ENCODE data around the gene KLRB1. TPM values are rescaled to one million over a fixed set of nuclear protein-coding genes. Genes with fewer than 3 reads are reported as not detected.
"Not testable (repeated sequence)": the region's sequence is repeated elsewhere in the genome, so short reads cannot be mapped to it uniquely, and the experiment has no call there.

KLRB1 gene
- total and polyA plus RNA-seq, 7 experiments from 2014 or later: 0.43 to 33.7 (median 2.1) TPM

- Histone ChIP-seq H3K4me3 (ENCODE audit: low read length) (no peak overlapping the region), H3K9me3 (ENCODE audit: control insufficient read depth in 2 of 3, low read length in 3 of 3) (no peaks in the 10 kb centered on the region), H3K27me3 (ENCODE audit: control insufficient read depth in 2 of 2, insufficient read depth in 2 of 2, low read length in 2 of 2) (no peaks in the 10 kb centered on the region), H3K36me3 (ENCODE audit: control insufficient read depth in 2 of 3, insufficient read depth in 3 of 3, low read length in 3 of 3) (no peaks in the 10 kb centered on the region), H3K27ac (ENCODE audit: low read depth, low read length) (no peak overlapping the region), H3K4me1 (ENCODE audit: control insufficient read depth in 2 of 2, insufficient read depth in 2 of 2, low read length in 2 of 2) (no peaks in the 10 kb centered on the region)
- peaks cover 0 to 4% (median 0%) of the 10 kb centered on the region in 11 donors for H3K9me3 Mint-ChIP-seq
- peaks cover 4 to 35% (median 13%) of the 10 kb centered on the region in 7 donors for H3K4me1 Mint-ChIP-seq
- DNase-seq (no peak), ATAC-seq (peak; percentile 38)
- POLR2A ChIA-PET: no interaction called here
- peaks cover 0 to 13% (median 0%) of the 10 kb centered on the region in 5 donors for H3K27me3 Mint-ChIP-seq
- H3K36me3 Mint-ChIP-seq: peaks cover 0 to 10% (median 4%) of the 10 kb centered on the region in 5 donors
- peak overlapping the region in 1 of 10 donors; percentile 59 for H3K4me3 Mint-ChIP-seq
- CTCF ChIA-PET: no interaction called here
- no peak overlapping the region for H3K27ac Mint-ChIP-seq
- intact Hi-C loops (cut with micrococcal nuclease): no loop called here
These were observed 3.4 kb downstream of the KLRB1 start for GRCh38 chr12:9604287-9604686.

- H3K9me3 ChIP-seq (ENCODE audit: control insufficient read depth in 2 of 3, low read length in 3 of 3); intact Hi-C loops (cut with micrococcal nuclease); H3K9me3 Mint-ChIP-seq; H3K4me3 ChIP-seq (ENCODE audit: low read length); H3K36me3 Mint-ChIP-seq; H3K36me3 ChIP-seq (ENCODE audit: control insufficient read depth in 2 of 3, insufficient read depth in 3 of 3, low read length in 3 of 3); CTCF ChIA-PET; H3K27ac Mint-ChIP-seq; H3K27ac ChIP-seq (ENCODE audit: low read depth, low read length); H3K4me1 ChIP-seq (ENCODE audit: control insufficient read depth in 2 of 2, insufficient read depth in 2 of 2, low read length in 2 of 2); H3K27me3 ChIP-seq (ENCODE audit: control insufficient read depth in 2 of 2, insufficient read depth in 2 of 2, low read length in 2 of 2); ATAC-seq; DNase-seq; H3K4me3 Mint-ChIP-seq; POLR2A ChIA-PET: not testable (repeated sequence)
- Mint-ChIP-seq H3K27me3 (peaks cover 0 to 22% (median 0%) of the 10 kb centered on the region in 5 donors), H3K4me1 (peaks cover 0 to 15% (median 0%) of the 10 kb centered on the region in 7 donors)
These were observed 7.3 kb downstream of the KLRB1 start for GRCh38 chr12:9600426-9600825.

- no peaks in the 10 kb centered on the region for H3K36me3 ChIP-seq (ENCODE audit: control insufficient read depth in 2 of 3, insufficient read depth in 3 of 3, low read length in 3 of 3)
- intact Hi-C loops (cut with micrococcal nuclease): no loop called here
- H3K4me1 Mint-ChIP-seq: peaks cover 0 to 12% (median 0%) of the 10 kb centered on the region in 7 donors
- no peaks in the 10 kb centered on the region for H3K9me3 Mint-ChIP-seq
- H3K9me3 ChIP-seq (ENCODE audit: control insufficient read depth in 2 of 3, low read length in 3 of 3): no peaks in the 10 kb centered on the region
- DNase-seq (no peak), ATAC-seq (no peak)
- H3K27me3 ChIP-seq (ENCODE audit: control insufficient read depth in 2 of 2, insufficient read depth in 2 of 2, low read length in 2 of 2): no peaks in the 10 kb centered on the region
- no peak overlapping the region for H3K27ac Mint-ChIP-seq
- no peaks in the 10 kb centered on the region for H3K4me1 ChIP-seq (ENCODE audit: control insufficient read depth in 2 of 2, insufficient read depth in 2 of 2, low read length in 2 of 2)
- ChIA-PET POLR2A (no interaction called here), CTCF (no interaction called here)
- H3K36me3 Mint-ChIP-seq: peaks cover 0 to 4% (median 0%) of the 10 kb centered on the region in 5 donors
- no peak overlapping the region for H3K4me3 ChIP-seq (ENCODE audit: low read length)
- H3K27me3 Mint-ChIP-seq: peaks cover 0 to 37% (median 0%) of the 10 kb centered on the region in 5 donors
- H3K27ac ChIP-seq (ENCODE audit: low read depth, low read length): no peak overlapping the region
- no peak overlapping the region for H3K4me3 Mint-ChIP-seq
These were observed 9.4 kb downstream of the KLRB1 start for GRCh38 chr12:9598363-9598762.

GRCh38 chr12:9597365-9597764 is 10.4 kb downstream of the KLRB1 start:
- Mint-ChIP-seq H3K4me3 (no peak overlapping the region), H3K36me3 (peaks cover 0 to 4% (median 0%) of the 10 kb centered on the region in 5 donors), H3K27ac (no peak overlapping the region), H3K27me3 (peaks cover 0 to 42% (median 0%) of the 10 kb centered on the region in 5 donors), H3K4me1 (peaks cover 0 to 12% (median 0%) of the 10 kb centered on the region in 7 donors), H3K9me3 (no peaks in the 10 kb centered on the region)
- no peak for ATAC-seq
- DNase-seq: no peak
- ChIA-PET CTCF (interaction anchor here (0.5 to 0.9 kb wide), 2 partner anchors 51 to 560 kb away, joined by 3 read pairs; no protein-coding TSS in a partner anchor), POLR2A (no interaction called here)
- no peak overlapping the region for H3K27ac ChIP-seq (ENCODE audit: low read depth, low read length)
- no peaks in the 10 kb centered on the region for H3K27me3 ChIP-seq (ENCODE audit: control insufficient read depth in 2 of 2, insufficient read depth in 2 of 2, low read length in 2 of 2)
- H3K9me3 ChIP-seq (ENCODE audit: control insufficient read depth in 2 of 3, low read length in 3 of 3): no peaks in the 10 kb centered on the region
- H3K4me1 ChIP-seq (ENCODE audit: control insufficient read depth in 2 of 2, insufficient read depth in 2 of 2, low read length in 2 of 2): no peaks in the 10 kb centered on the region
- H3K4me3 ChIP-seq (ENCODE audit: low read length): no peak overlapping the region
- no peaks in the 10 kb centered on the region for H3K36me3 ChIP-seq (ENCODE audit: control insufficient read depth in 2 of 3, insufficient read depth in 3 of 3, low read length in 3 of 3)
- intact Hi-C loops (cut with micrococcal nuclease): no loop called here

- CTCF ChIA-PET: no interaction called here
- H3K9me3 Mint-ChIP-seq: peaks cover 0 to 2% (median 0%) of the 10 kb centered on the region in 11 donors
- intact Hi-C loops (cut with micrococcal nuclease): no loop called here
These were observed 17.3 kb downstream of the KLRB1 start for GRCh38 chr12:9590441-9590840.

GRCh38 chr12:9588749-9589148 is 19.0 kb downstream of the KLRB1 start:
- DNase-seq (no peak), ATAC-seq (no peak)
- peaks cover 0 to 31% (median 0%) of the 10 kb centered on the region in 5 donors for H3K27me3 Mint-ChIP-seq
- peaks cover 0 to 7% (median 0%) of the 10 kb centered on the region in 5 donors for H3K36me3 Mint-ChIP-seq
- no peak overlapping the region for H3K27ac Mint-ChIP-seq
- intact Hi-C loops (cut with micrococcal nuclease): no loop called here
- POLR2A ChIA-PET: no interaction called here
- H3K4me3 Mint-ChIP-seq: no peak overlapping the region
- no peaks in the 10 kb centered on the region for H3K4me1 Mint-ChIP-seq
- H3K4me3 ChIP-seq (ENCODE audit: low read length): no peak overlapping the region
- peaks cover 0 to 2% (median 0%) of the 10 kb centered on the region in 11 donors for H3K9me3 Mint-ChIP-seq
- CTCF ChIA-PET: no interaction called here
- no peaks in the 10 kb centered on the region for H3K27me3 ChIP-seq (ENCODE audit: control insufficient read depth in 2 of 2, insufficient read depth in 2 of 2, low read length in 2 of 2)
- H3K4me1 ChIP-seq (ENCODE audit: control insufficient read depth in 2 of 2, insufficient read depth in 2 of 2, low read length in 2 of 2): no peaks in the 10 kb centered on the region
- H3K36me3 ChIP-seq (ENCODE audit: control insufficient read depth in 2 of 3, insufficient read depth in 3 of 3, low read length in 3 of 3): no peaks in the 10 kb centered on the region
- no peak overlapping the region for H3K27ac ChIP-seq (ENCODE audit: low read depth, low read length)
- H3K9me3 ChIP-seq (ENCODE audit: control insufficient read depth in 2 of 3, low read length in 3 of 3): no peaks in the 10 kb centered on the region

More at GRCh38 chr12:9590441-9590840, 17.3 kb downstream of the KLRB1 start:
- H3K27me3 Mint-ChIP-seq: peaks cover 0 to 39% (median 0%) of the 10 kb centered on the region in 5 donors
- no peak overlapping the region for H3K4me3 ChIP-seq (ENCODE audit: low read length)
- no peaks in the 10 kb centered on the region for H3K4me1 Mint-ChIP-seq
- no peak overlapping the region for H3K27ac Mint-ChIP-seq
- no peaks in the 10 kb centered on the region for H3K27me3 ChIP-seq (ENCODE audit: control insufficient read depth in 2 of 2, insufficient read depth in 2 of 2, low read length in 2 of 2)
- ATAC-seq: no peak
- POLR2A ChIA-PET: no interaction called here
- H3K9me3 ChIP-seq (ENCODE audit: control insufficient read depth in 2 of 3, low read length in 3 of 3): no peaks in the 10 kb centered on the region
- no peaks in the 10 kb centered on the region for H3K4me1 ChIP-seq (ENCODE audit: control insufficient read depth in 2 of 2, insufficient read depth in 2 of 2, low read length in 2 of 2)
- no peak overlapping the region for H3K4me3 Mint-ChIP-seq
- DNase-seq: no peak
- H3K36me3 Mint-ChIP-seq: peaks cover 0 to 7% (median 0%) of the 10 kb centered on the region in 5 donors
- no peaks in the 10 kb centered on the region for H3K36me3 ChIP-seq (ENCODE audit: control insufficient read depth in 2 of 3, insufficient read depth in 3 of 3, low read length in 3 of 3)
- H3K27ac ChIP-seq (ENCODE audit: low read depth, low read length): no peak overlapping the region

GRCh38 chr12:9587987-9588600 is 19.6 kb downstream of the KLRB1 start:
- Histone ChIP-seq H3K4me1 (ENCODE audit: control insufficient read depth in 2 of 2, insufficient read depth in 2 of 2, low read length in 2 of 2) (no peaks in the 10 kb centered on the region), H3K4me3 (ENCODE audit: low read length) (no peak overlapping the region), H3K27me3 (ENCODE audit: control insufficient read depth in 2 of 2, insufficient read depth in 2 of 2, low read length in 2 of 2) (no peaks in the 10 kb centered on the region), H3K27ac (ENCODE audit: low read depth, low read length) (no peak overlapping the region), H3K36me3 (ENCODE audit: control insufficient read depth in 2 of 3, insufficient read depth in 3 of 3, low read length in 3 of 3) (no peaks in the 10 kb centered on the region), H3K9me3 (ENCODE audit: control insufficient read depth in 2 of 3, low read length in 3 of 3) (no peaks in the 10 kb centered on the region)
- intact Hi-C loops (cut with micrococcal nuclease): no loop called here
- DNase-seq: no peak
- Mint-ChIP-seq H3K9me3 (peaks cover 0 to 2% (median 0%) of the 10 kb centered on the region in 11 donors), H3K27ac (no peak overlapping the region), H3K27me3 (peaks cover 0 to 25% (median 0%) of the 10 kb centered on the region in 5 donors), H3K4me1 (no peaks in the 10 kb centered on the region), H3K36me3 (peaks cover 0 to 7% (median 0%) of the 10 kb centered on the region in 5 donors), H3K4me3 (no peak overlapping the region)
- CTCF ChIA-PET: no interaction called here
- ATAC-seq: no peak
- POLR2A ChIA-PET: no interaction called here

Measured in naive thymus-derived CD4-positive, alpha-beta T cell (primary cell).